ENCODE data around the gene IFITM10. TPM values are rescaled to one million over a fixed set of nuclear protein-coding genes. Genes with fewer than 3 reads are reported as not detected.

Gene IFITM10
- total RNA-seq, 1 experiment from 2014 or later, result 18.0 TPM

DNA sequence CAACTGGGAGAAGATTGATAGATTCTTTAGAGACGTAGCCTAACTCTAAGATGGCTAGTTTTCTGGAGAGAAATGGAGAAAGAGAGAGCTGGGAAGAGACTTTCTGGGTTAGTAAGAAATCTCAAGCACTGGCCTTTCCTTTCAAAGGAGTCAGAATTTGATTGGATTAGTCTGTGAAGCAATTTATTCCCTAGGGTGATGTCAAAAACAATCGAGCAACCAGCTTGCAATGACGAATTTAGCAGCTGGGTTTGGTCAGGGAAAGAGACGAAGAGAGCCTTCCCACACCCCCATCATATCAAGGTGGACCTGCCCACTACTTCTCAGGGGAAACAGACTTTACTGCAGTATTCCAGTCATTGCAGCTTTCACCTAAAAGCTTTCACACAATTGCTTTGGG lies 42.6 kb downstream of the IFITM10 start:
- Histone ChIP-seq H3K4me3 (ENCODE audit: low read depth in 2 of 2, low read length in 2 of 2) (no peak overlapping the region), H3K4me1 (ENCODE audit: control insufficient read depth, insufficient read depth, low read length) (no peaks in the 10 kb centered on the region), H3K36me3 (ENCODE audit: control insufficient read depth, insufficient read depth, low read length) (no peaks in the 10 kb centered on the region), H3K27ac (ENCODE audit: low read length) (no peak overlapping the region), H3K9me3 (ENCODE audit: control insufficient read depth, insufficient read depth, low read depth, low read length) (no peaks in the 10 kb centered on the region), H3K27me3 (ENCODE audit: control insufficient read depth, insufficient read depth, low read length) (no peaks in the 10 kb centered on the region)
- ATAC-seq, result no peak
- DNase-seq (ENCODE audit: low read depth, low spot score), result no peak
- in situ Hi-C loops (cut with HindIII; ENCODE audit: low pct_unique_long_range_greater_than_20kb, low sequenced_read_pairs) (no loop called here), intact Hi-C loops (cut with micrococcal nuclease; ENCODE audit: unreplicated experiment) (no loop called here)
- TF ChIP-seq POLR2AphosphoS5 (IDR thresholded peaks at IDR 0.05; ENCODE audit: low read depth, low read length), result no peak
- TF ChIP-seq, protein P1, sequence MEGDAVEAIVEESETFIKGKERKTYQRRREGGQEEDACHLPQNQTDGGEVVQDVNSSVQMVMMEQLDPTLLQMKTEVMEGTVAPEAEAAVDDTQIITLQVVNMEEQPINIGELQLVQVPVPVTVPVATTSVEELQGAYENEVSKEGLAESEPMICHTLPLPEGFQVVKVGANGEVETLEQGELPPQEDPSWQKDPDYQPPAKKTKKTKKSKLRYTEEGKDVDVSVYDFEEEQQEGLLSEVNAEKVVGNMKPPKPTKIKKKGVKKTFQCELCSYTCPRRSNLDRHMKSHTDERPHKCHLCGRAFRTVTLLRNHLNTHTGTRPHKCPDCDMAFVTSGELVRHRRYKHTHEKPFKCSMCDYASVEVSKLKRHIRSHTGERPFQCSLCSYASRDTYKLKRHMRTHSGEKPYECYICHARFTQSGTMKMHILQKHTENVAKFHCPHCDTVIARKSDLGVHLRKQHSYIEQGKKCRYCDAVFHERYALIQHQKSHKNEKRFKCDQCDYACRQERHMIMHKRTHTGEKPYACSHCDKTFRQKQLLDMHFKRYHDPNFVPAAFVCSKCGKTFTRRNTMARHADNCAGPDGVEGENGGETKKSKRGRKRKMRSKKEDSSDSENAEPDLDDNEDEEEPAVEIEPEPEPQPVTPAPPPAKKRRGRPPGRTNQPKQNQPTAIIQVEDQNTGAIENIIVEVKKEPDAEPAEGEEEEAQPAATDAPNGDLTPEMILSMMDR (IDR thresholded peaks at IDR 0.05), result no peak
- no peak for TF ChIP-seq SIN3A (IDR thresholded peaks at IDR 0.05; ENCODE audit: borderline replicate concordance, insufficient read depth, low read depth, low read length)
- no peak for TF ChIP-seq TCF7L2 (IDR thresholded peaks at IDR 0.05; ENCODE audit: low read depth, low read length)
- TF ChIP-seq, protein P2, sequence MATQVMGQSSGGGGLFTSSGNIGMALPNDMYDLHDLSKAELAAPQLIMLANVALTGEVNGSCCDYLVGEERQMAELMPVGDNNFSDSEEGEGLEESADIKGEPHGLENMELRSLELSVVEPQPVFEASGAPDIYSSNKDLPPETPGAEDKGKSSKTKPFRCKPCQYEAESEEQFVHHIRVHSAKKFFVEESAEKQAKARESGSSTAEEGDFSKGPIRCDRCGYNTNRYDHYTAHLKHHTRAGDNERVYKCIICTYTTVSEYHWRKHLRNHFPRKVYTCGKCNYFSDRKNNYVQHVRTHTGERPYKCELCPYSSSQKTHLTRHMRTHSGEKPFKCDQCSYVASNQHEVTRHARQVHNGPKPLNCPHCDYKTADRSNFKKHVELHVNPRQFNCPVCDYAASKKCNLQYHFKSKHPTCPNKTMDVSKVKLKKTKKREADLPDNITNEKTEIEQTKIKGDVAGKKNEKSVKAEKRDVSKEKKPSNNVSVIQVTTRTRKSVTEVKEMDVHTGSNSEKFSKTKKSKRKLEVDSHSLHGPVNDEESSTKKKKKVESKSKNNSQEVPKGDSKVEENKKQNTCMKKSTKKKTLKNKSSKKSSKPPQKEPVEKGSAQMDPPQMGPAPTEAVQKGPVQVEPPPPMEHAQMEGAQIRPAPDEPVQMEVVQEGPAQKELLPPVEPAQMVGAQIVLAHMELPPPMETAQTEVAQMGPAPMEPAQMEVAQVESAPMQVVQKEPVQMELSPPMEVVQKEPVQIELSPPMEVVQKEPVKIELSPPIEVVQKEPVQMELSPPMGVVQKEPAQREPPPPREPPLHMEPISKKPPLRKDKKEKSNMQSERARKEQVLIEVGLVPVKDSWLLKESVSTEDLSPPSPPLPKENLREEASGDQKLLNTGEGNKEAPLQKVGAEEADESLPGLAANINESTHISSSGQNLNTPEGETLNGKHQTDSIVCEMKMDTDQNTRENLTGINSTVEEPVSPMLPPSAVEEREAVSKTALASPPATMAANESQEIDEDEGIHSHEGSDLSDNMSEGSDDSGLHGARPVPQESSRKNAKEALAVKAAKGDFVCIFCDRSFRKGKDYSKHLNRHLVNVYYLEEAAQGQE (IDR thresholded peaks at IDR 0.05; ENCODE audit: insufficient read depth in 1 of 2, low read depth in 2 of 2, low read length in 1 of 2), result no peak
- ChIA-PET POLR2A (interaction anchor here (0.9 kb wide), 1 partner anchor 9 kb away, joined by 3 read pairs; no protein-coding TSS in a partner anchor), CTCF (interaction anchor here (2.1 to 2.2 kb wide), 2 partner anchors 14 to 125 kb away, joined by 7 to 25 read pairs; no protein-coding TSS in a partner anchor)
- no TSS peak for BruUV-seq (replicated peaks)

DNA sequence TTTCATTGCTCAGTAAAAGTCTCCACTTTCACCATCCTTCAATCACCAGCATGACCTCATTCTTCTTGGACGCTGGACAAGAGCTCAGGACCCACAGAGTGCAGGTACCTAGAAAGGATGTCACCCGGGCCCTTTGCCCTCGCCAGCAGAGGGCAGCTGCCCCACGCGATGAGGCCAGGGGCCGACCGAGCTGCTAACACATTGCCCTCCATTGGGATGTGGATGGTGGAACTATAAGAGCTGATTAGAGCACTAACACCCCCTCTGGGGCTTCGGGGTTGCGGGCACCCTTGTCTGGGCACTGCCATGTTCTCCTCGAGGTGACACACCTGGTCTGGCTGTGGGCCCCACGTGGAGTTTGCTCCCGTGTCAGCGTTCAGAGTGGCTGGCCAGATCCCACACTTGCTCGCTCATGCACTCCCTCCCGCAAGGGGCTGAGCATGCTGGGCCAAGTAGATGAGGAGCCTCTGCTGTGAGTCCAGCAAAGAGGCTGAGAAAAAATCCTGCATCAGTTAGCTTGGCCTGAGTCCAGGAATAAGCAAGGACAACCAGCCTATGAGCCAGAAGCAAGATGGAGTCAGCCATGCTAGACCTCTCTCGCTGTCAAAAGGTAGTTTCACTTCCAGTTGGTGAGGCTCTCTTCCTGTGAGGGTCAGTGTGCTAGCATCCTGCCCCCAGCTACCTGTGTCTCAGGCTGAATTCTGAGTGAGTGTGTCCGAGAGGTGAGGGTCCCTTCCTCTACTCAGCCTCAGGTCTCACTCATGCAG lies 43.6 kb downstream of the IFITM10 start:
- H3K27ac ChIP-seq (ENCODE audit: low read length), result no peak overlapping the region
- POLR2A ChIA-PET, result no interaction called here
- H3K4me1 ChIP-seq (ENCODE audit: control insufficient read depth, insufficient read depth, low read length), result no peaks in the 10 kb centered on the region
- CTCF ChIA-PET, result interaction anchor here (0.5 to 2.2 kb wide), 5 partner anchors 13 to 1995 kb away, joined by 3 to 25 read pairs (median 3); partner anchors contain the start of gene SYT8
- no TSS peak for BruUV-seq (replicated peaks)
- ATAC-seq (peak; percentile 85), DNase-seq (ENCODE audit: low read depth, low spot score) (no peak)
- H3K9me3 ChIP-seq (ENCODE audit: control insufficient read depth, insufficient read depth, low read depth, low read length), result no peaks in the 10 kb centered on the region
- in situ Hi-C loops (cut with HindIII; ENCODE audit: low pct_unique_long_range_greater_than_20kb, low sequenced_read_pairs), result no loop called here
- intact Hi-C loops (cut with micrococcal nuclease; ENCODE audit: unreplicated experiment), result no loop called here
- H3K27me3 ChIP-seq (ENCODE audit: control insufficient read depth, insufficient read depth, low read length), result no peaks in the 10 kb centered on the region
- H3K36me3 ChIP-seq (ENCODE audit: control insufficient read depth, insufficient read depth, low read length), result no peaks in the 10 kb centered on the region
- H3K4me3 ChIP-seq (ENCODE audit: low read depth in 2 of 2, low read length in 2 of 2), result no peak overlapping the region
- TF ChIP-seq, protein P1 (IDR thresholded peaks at IDR 0.05), result peak; percentile 78; the same call in 1 of the 2 replicates
- no peak for TF ChIP-seq SIN3A (IDR thresholded peaks at IDR 0.05; ENCODE audit: borderline replicate concordance, insufficient read depth, low read depth, low read length)

Measured in Panc1 (cell line).